Islet precursor cell (in vitro differentiated cells): ENCODE results near the gene CYP4A22.

Experiments
- DNase-seq: peaks from one replicate; pipeline ENCODE4 v3.0.0-alpha.2; 2018

Gene CYP4A22

GRCh38 chr1:47186267-47187185 is 49.3 kb downstream of the CYP4A22 start:
- DNase-seq, result peak; percentile 46

GRCh38 chr1:47187231-47187925 is 50.1 kb downstream of the CYP4A22 start:
- DNase-seq, result peak; percentile 52

- DNase-seq, result no peak
Observed at GRCh38 chr1:47187926-47188250, 50.6 kb downstream of the CYP4A22 start.

- DNase-seq, result peak; percentile 49
Observed at GRCh38 chr1:47188791-47189785, 51.8 kb downstream of the CYP4A22 start.

- peak; percentile 64 for DNase-seq
Observed at GRCh38 chr1:47189844-47190508, 52.7 kb downstream of the CYP4A22 start, which contains the start of gene PDZK1IP1. Gene PDZK1IP1 (minus strand): TSS chr1:47190036. CDS start chr1:47189932, 104 bp downstream.

GRCh38 chr1:47190509-47190855 is 53.2 kb downstream of the CYP4A22 start:
- DNase-seq, result no peak

- peak; percentile 43 for DNase-seq
Observed at GRCh38 chr1:47190857-47191256, 53.6 kb downstream of the CYP4A22 start.

GRCh38 chr1:47191940-47192457 is 54.8 kb downstream of the CYP4A22 start:
- DNase-seq, result no peak

- peak; percentile 91 for DNase-seq
Observed at GRCh38 chr1:47192458-47193384, 55.5 kb downstream of the CYP4A22 start.

- DNase-seq, result peak; percentile 29
Observed at GRCh38 chr1:47193496-47193895, 56.3 kb downstream of the CYP4A22 start.

- peak; percentile 37 for DNase-seq
Observed at GRCh38 chr1:47194311-47194710, 57.1 kb downstream of the CYP4A22 start.

GRCh38 chr1:47195981-47196380 is 58.7 kb downstream of the CYP4A22 start:
- peak; percentile 7 for DNase-seq

GRCh38 chr1:47196622-47197021 is 59.4 kb downstream of the CYP4A22 start:
- peak; percentile 51 for DNase-seq

GRCh38 chr1:47198214-47198613 is 61.0 kb downstream of the CYP4A22 start:
- no peak for DNase-seq
